Adipose tissue (tissue), 3 donors: ENCODE data around the gene NPPC. TPM values are rescaled to one million over a fixed set of nuclear protein-coding genes. Genes with fewer than 3 reads are reported as not detected.
"Not testable (repeated sequence)": the region's sequence is repeated elsewhere in the genome, so short reads cannot be mapped to it uniquely, and the experiment has no call there.

ENCODE experiments used
- H3K27ac ChIP-seq: one replicate; pipeline ENCODE4 v1.5.1; 2013; ENCODE audit warnings: low read depth, low read length
- WGBS, 3 donors: extraction: QIAGEN DNeasy Blood & Tissue Kit; methylation state at CpG; one replicate each; pipeline ENCODE4 v1.1.7; 2013; 5-methylcytosine and 5-hydroxymethylcytosine counted together
- polyA plus RNA-seq, 3 donors: library from polyadenylated mRNA; stranded (reverse); fragments of 200-250 nt; gene quantifications; one replicate each; pipeline ENCODE4 v1.2.3, GENCODE V29; 2013
- donor health status: healthy with polysubstance abuse.
- donor health status: Bipolar disorder and iron deficiency.
- donor health status: healthy.

The NPPC gene
- polyA plus RNA-seq, 3 donors = 0.07 to 0.92 TPM; not detected in 1

DNA sequence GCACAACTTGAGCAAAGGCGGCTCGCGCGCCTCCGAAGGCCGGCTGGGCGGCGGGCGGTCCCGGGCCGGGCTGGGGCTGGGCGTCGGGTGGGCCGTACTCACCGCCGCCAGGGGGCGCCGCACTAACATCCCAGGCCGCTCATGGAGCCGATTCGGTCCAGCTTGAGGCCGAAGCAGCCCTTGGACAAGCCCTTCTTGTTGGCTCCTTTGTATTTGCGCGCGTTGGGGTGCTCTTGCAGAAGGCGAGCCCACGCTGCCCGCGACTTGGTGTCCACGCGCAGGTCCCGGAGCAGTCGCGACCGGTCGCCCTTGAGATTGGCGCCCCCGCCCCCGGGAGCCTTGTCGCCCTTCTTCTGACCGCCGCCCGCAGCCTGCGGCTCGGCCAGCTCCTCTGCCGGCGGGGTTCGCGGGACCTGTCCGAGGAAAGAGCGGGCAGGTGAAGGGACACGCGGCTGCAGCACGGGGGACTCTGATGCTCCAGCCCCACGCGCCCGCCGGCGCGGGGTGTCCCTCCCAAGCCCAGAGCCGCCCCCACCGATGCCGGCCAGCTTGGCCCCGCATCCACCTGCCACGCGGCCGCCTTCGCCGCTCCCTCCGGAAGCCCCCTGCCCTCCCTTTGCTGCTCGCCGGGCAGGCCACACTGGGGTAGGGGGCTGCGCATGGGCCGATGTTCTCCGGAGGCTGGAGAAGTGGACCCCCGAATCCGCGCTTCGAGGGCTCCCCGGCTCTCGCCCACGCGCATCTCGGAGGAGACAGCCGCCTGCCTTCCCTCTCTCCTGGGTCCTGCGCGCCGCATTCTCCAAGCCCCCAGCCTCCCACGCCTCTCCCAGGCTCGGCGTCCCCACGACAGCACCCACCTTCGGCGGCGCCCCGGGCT is 655 bp downstream of the NPPC start:
- WGBS, 3 donors = 1% methylated on average over 71 to 96 of the region's 96 CpGs

DNA sequence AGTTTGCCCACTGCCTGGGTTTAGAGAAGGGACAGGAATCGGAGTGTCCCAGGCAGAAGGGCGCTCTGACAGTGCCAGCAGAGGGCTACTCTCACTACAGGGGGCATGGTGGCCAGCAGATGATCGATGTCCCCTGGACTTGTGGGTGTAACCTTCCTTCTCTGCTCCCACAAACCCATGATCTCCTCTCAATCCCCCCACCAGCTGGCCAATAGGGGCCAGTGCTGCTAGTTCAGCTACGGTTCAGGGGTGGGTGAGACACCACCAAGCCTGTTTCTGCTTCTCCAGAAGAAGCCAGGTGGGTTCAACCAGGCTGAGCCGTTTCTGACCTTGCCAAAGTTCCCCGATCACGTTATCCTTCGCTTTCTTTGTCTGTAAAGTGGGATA is 1.3 kb downstream of the NPPC start:
- WGBS, 3 donors = 35 to 40% (median 40%) methylated on average over 8 of the region's 8 CpGs
- no peak overlapping the region for H3K27ac ChIP-seq

More for the DNA sequence above, 655 bp downstream of the NPPC start:
- no peak overlapping the region for H3K27ac ChIP-seq

- H3K27ac ChIP-seq = no peak overlapping the region
- WGBS, 3 donors = 65 to 78% (median 77%) methylated on average over 24 of the region's 24 CpGs
Observed at GRCh38 chr2:231923951-231924888, 2.0 kb downstream of the NPPC start.

GRCh38 chr2:231923010-231923344 is 3.2 kb downstream of the NPPC start:
- H3K27ac ChIP-seq = no peak overlapping the region
- WGBS, 3 donors = 69 to 79% (median 75%) methylated on average over 3 of the region's 3 CpGs

DNA sequence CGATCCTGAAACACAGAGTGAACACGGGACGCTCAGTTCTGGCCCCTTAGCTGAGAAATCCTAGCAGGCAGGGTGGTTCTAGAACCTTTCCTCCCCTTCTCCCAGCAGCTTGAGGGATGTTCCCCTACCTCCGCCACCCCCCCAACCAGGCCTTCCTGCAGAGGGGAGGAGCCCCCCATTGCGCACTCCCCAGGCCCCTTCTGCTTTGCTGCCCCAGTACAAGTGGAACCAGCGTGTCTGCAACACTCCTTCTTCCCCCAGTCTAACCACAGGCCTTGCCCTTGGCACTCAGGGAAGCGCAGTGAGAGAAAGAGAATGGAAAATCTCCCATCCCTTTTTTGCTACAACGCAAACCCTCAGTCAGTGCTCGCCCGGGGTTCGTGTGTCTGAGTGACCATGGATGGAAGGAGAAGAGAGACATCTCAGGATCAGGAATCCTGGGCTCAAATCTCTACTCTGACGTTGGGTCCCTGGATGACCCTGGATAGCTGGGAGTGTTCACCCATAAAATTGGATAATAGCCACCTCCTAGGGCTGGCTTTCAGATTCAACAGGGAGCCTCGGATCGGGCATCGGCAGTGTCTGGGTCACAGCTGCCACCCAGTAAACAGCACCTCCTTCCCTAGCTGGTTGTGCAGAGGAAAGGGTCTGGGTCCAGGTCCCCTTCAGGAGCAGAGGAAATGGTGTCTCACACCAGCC is 3.7 kb downstream of the NPPC start:
- 84 to 89% (median 86%) methylated on average over 15 of the region's 15 CpGs for WGBS, 3 donors
- H3K27ac ChIP-seq = no peak overlapping the region

DNA sequence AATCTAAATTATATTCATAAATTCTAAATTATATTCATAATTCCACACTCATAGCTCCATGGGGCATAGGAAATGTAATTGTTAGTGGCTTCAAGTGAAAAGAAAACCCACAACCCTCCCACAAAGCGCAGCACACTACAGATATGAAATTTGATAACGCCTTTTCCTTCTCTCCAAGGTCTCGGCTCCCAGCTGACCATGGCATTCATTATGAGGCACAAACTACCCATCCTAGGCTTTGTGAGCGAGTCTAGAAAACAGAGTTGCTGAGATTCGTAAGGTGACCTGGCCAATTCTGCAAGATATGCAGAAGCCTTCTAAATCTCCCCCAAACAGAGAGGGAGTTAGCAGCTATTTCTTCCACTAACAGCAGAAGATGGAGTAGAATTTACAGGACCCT is 5.4 kb downstream of the NPPC start:
- H3K27ac ChIP-seq = no peak overlapping the region
- 68 to 81% (median 81%) methylated on average over 5 of the region's 5 CpGs for WGBS, 3 donors

DNA sequence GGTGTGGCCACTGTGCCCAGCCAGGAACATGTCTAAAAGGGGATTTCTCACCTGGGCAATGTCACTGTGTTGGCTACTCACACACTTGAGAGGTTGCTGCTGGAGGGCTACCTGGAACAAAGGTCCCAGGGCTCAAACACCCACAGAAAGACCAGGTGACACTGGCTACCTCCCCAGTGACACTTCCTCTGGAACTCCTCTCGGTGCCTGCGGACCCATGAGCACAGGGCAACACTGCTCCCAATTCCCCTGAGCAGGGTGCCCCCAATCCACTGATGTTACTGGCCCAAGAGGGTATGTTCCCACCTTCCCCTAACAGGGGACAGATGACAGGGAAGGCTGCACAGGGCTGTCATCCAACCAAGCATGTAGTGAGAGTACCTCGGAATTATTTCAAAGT is 5.8 kb downstream of the NPPC start:
- WGBS, 3 donors = 76 to 90% (median 89%) methylated on average over 3 of the region's 3 CpGs
- H3K27ac ChIP-seq = no peak overlapping the region

- no peak overlapping the region for H3K27ac ChIP-seq
- WGBS, 3 donors = 84 to 88% (median 85%) methylated on average over 15 of the region's 15 CpGs
Observed at GRCh38 chr2:231919341-231920035, 6.7 kb downstream of the NPPC start.

DNA sequence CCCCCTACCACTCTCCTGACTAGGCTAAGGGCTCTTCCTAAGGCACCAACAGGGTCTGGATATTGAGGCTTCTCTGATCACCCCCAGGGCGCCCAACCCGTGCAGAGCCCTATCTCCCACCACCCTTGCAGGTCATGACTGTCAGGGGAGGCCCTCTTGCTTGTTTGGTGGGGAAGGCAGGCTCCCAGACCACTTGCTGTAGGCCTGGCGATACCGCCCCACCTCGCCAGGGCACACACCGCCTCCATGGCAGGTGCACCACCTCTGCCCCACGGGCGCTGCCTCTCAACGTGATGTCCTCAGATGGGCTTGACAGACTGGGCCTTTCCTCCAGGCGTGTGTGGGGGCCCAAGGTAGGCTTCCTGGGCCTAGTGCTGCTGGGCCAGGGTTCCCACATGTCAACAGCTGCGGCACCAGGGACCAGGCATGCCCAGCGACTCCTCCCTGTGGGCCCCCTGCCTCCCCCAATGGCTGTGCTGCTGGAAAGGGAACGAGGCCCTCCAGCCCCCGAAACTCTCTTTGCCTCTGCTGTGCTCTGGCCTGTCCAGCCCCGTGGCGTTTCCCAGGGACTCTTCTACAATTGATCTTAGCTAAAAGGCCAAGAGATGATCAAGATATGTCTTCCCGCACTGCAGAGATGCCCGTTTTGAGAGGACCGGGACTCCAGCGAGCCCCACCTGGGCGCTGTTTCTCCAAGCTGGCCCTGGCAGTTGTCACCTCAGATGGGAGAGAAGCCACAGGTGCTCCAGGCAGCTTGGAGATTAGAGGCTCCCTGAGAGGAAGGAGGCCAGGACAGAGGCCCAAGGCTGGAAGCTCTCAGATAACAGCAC is 7.5 kb downstream of the NPPC start:
- WGBS, 3 donors = 93 to 95% (median 94%) methylated on average over 21 of the region's 21 CpGs
- H3K27ac ChIP-seq = no peak overlapping the region

DNA sequence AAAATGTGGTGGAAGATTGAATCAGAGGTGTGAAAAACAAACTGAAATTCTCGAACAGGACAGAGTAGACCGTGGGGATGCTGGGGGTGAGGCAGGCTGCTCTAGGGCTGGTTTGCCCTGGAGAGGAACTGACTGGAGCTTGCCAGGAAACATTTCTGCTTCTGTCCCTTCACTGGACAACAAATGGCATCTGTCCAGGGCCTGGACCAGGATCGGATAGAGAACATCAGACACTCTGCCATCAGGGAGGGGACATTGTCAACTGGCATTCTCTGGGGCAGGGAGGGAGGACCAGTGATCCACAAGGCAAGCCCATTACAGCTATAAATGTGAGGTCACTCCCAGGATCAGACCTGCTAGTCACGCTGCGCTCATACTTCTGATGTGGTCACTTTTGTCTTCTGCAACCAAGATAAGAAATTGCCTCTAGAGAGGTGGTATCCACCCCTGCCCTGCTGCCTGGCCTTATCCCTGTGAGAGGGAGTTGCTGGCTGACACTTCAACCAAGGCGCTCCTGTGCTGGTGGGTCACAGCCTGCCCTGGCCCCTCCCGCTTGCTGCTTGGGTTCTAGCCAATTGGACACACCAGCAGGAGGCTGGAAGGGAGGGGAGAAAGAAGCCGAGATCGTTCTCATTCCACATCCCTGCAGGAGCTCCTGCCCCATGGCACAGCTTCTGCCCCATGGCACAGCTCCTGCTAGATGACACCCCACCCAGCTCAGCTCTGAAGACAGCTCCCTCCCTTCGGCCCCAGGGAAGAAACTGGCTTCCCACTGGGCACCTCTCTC is 8.7 kb downstream of the NPPC start:
- 36 to 47% (median 41%) methylated on average over 10 of the region's 10 CpGs for WGBS, 3 donors
- no peak overlapping the region for H3K27ac ChIP-seq

- 89 to 93% (median 92%) methylated on average over 14 of the region's 14 CpGs for WGBS, 3 donors
- no peak overlapping the region for H3K27ac ChIP-seq
Observed at GRCh38 chr2:231914077-231914690, 12.0 kb downstream of the NPPC start.

DNA sequence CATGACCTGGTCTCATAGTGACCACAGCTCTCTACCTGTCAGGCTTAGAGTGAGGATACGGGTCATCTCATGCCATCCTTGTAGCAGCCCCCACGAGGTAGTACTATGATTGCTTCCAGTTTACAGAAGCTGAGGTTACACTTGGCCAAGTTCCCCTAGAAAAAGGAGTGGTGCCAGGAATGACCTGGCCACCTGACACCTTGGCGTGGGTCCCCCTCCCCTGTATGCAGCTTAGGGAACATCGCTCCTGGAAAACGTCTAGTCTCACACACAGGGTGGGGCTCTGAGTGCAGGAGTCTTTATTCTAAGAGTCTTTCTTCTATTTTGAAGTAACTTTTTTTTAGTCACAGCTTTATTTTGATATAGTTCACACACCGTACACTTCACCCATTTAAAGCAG is 14.8 kb downstream of the NPPC start:
- 56 to 71% (median 59%) methylated on average over 6 of the region's 6 CpGs for WGBS, 3 donors
- H3K27ac ChIP-seq = no peak overlapping the region

DNA sequence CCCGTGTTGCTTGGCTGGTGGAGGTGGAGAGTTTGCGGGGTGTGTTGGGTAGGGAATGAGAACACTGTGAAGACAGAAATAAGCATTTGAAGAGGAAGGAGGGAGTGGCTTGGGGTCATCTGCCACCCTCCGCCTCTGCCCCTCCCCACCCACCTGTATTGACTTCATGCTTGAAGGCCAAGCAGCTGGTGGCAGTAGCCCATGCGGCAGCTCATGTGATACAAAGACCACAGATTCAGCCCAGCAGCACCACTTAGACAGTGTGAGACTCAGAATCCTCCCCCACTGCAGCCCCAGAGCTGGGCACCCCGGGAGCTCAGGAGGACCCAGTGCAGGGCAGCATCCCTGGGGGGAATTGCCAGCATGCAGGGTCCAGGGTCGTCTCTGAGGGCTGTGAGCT is 15.4 kb downstream of the NPPC start:
- 52 to 81% (median 78%) methylated on average over 6 of the region's 6 CpGs for WGBS, 3 donors
- no peak overlapping the region for H3K27ac ChIP-seq

GRCh38 chr2:231910161-231910560 is 16.0 kb downstream of the NPPC start:
- 75 to 83% (median 81%) methylated on average over 7 of the region's 7 CpGs for WGBS, 3 donors

DNA sequence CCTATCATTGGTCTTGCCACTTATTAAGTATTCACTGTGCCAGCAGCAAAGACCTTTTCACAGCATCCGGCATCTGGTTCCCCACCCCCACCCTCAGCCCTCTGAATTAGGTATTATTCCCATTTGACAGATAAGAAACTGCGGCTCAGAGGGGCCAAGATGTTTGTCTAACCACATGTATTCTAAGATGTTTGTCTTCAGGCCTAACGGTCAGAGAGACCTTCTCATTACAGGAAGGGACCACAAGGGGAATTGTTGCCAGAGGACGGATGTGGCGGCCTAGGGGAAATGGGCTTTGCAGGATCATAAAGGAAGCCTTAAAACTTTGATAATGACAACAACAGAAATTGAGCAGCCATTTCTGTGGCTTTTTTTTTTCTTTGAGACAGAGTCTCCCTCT is 16.6 kb downstream of the NPPC start:
- 40 to 66% (median 46%) methylated on average over 5 of the region's 5 CpGs for WGBS, 3 donors

More at GRCh38 chr2:231910161-231910560, 16.0 kb downstream of the NPPC start:
- not testable (repeated sequence) for H3K27ac ChIP-seq

DNA sequence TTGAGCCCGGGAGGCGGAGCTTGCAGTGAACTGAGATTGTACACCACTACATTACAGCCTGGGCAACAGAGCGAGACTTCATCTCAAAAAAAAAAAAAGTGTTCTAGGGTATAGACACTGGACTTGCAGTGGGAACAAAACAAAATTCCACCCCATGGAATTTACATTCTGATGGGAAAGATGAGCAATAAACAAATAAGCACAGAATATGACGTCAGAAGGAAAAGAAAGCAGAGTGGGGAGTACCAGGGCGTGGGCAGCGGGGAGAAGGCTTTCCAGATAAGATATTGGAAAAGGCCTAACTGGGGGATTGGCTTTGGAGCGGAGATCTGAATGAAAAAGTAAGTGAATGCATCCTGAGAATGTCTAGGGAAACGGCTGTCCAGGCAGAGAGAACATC is 17.6 kb downstream of the NPPC start:
- 89 to 94% (median 89%) methylated on average over 8 of the region's 8 CpGs for WGBS, 3 donors
- no peak overlapping the region for H3K27ac ChIP-seq

More for the DNA sequence above, 16.6 kb downstream of the NPPC start:
- no peak overlapping the region for H3K27ac ChIP-seq
